ENCODE results near the gene HOXB1.
A peak's percentile ranks its signal among the peaks of the same experiment; 100 is the strongest.

Gene HOXB1

DNA sequence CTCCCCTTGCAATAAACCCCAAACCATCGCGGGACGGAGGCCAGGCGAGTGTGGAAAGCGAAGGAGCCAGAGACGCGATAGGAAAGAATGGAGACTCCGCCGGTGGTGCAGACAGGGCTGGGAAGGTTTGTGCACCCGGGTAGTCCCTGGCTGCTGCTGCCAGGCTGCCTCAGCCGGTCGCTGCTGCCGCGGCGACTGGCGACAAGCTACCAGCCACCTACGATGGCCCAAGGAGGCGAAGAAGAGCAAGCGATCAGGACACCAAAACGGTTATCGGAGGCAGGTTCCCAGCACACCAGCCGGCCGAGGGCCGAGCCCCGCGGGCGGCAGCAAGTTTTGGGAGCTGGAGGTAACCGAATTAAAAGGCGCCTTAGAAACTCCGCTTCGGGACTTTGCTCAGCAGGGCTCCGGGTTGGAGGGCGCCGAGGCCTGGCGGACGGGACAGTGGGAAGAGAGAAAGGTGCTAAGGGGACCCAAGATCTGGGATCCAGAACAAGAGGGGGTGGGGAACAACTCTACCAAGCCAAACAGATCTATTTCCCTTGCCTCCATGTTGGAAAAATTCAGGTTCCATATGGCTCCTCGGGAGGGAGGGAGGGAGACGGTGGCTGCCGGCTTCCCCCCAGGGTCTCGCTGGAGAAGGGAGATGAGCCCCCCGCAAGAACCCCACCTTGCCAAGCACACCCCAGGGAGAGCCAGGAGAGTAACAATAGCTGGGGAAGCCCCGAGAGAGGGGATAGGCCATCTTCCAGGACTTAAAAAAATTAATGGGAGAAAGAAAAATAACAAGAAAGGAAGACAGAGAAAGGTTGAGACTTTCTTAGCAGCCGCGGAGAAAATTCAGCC lies 23.8 kb upstream of the HOXB1 start:
- H3K27me3 ChIP-seq (ENCODE audit: control insufficient read depth in 5 of 5, insufficient read depth in 4 of 5, low read length in 5 of 5), result no peaks in the 10 kb centered on the region
- H3K4me1 ChIP-seq (ENCODE audit: control insufficient read depth in 5 of 5, insufficient read depth in 5 of 5, low read length in 5 of 5), result peaks cover 16 to 70% (median 59%) of the 10 kb centered on the region in 5 donors
- peaks cover 0 to 27% (median 20%) of the 10 kb centered on the region in 5 donors for H3K36me3 ChIP-seq (ENCODE audit: control insufficient read depth in 5 of 5, insufficient read depth in 5 of 5, low read length in 5 of 5)
- H3K4me3 ChIP-seq (ENCODE audit: low read depth in 1 of 5, low read length in 5 of 5), result peak overlapping the region; percentile 6 to 63 (median 48)
- no peaks in the 10 kb centered on the region for H3K9me3 ChIP-seq (ENCODE audit: control insufficient read depth in 5 of 5, low read length in 5 of 5)
- H3K27ac ChIP-seq (ENCODE audit: low read depth, low read length), result peak overlapping the region; percentile 79
- peak overlapping the region in 3 of 5 donors; percentile 30 to 65 (median 52) for H3K9ac ChIP-seq (ENCODE audit: low read length in 5 of 5)

DNA sequence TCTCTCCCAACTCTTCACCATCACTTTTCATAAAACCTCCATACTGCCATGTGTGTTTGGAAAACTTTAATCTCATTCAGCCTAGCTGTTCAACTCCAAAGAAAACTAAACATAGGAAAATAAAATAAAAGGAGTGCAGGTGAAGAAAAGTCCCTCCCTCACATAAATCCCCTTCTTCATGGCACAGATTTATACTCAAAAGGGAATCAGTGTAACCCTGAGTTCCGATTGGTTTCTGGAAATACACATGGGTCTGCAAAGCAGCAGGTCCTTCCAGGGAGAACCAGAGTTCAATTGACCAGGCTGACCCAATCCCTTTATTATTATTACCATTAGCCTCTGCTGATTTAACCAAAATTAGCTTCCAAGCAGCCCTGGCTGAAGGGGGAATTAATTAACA lies 23.0 kb upstream of the HOXB1 start:
- Histone ChIP-seq H3K4me3 (ENCODE audit: low read depth in 1 of 5, low read length in 5 of 5) (peak overlapping the region in 3 of 5 donors; percentile 6 to 48 (median 22)), H3K4me1 (ENCODE audit: control insufficient read depth in 5 of 5, insufficient read depth in 5 of 5, low read length in 5 of 5) (peaks cover 14 to 67% (median 54%) of the 10 kb centered on the region in 5 donors), H3K9me3 (ENCODE audit: control insufficient read depth in 5 of 5, low read length in 5 of 5) (no peaks in the 10 kb centered on the region), H3K36me3 (ENCODE audit: control insufficient read depth in 5 of 5, insufficient read depth in 5 of 5, low read length in 5 of 5) (peaks cover 0 to 29% (median 23%) of the 10 kb centered on the region in 5 donors), H3K9ac (ENCODE audit: low read length in 5 of 5) (peak overlapping the region in 1 of 5 donors; percentile 52), H3K27ac (ENCODE audit: low read depth, low read length) (peak overlapping the region; percentile 79), H3K27me3 (ENCODE audit: control insufficient read depth in 5 of 5, insufficient read depth in 4 of 5, low read length in 5 of 5) (no peaks in the 10 kb centered on the region)

DNA sequence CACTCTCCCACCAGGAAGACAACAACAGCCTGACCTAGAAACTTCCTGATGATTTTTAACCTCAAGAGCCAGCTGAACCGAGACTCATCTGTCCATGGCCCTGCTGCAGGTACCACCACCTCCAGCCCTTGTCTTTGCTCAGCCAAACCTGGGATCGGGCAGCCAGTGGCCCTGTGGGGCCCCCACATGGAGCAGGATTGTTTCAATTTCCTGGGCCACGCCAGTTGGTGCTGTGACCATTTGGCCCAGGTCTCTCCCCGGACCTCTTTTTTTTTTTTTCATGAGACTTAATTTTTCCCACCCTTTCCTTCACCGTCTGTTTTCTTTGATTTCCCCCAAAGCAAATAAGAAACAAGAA lies 22.4 kb upstream of the HOXB1 start:
- H3K4me3 ChIP-seq (ENCODE audit: low read depth in 1 of 5, low read length in 5 of 5), result peak overlapping the region in 2 of 5 donors; percentile 22 to 53
- peak overlapping the region; percentile 79 for H3K27ac ChIP-seq (ENCODE audit: low read depth, low read length)
- H3K27me3 ChIP-seq (ENCODE audit: control insufficient read depth in 5 of 5, insufficient read depth in 4 of 5, low read length in 5 of 5), result no peaks in the 10 kb centered on the region
- no peaks in the 10 kb centered on the region for H3K9me3 ChIP-seq (ENCODE audit: control insufficient read depth in 5 of 5, low read length in 5 of 5)
- peak overlapping the region in 2 of 5 donors; percentile 19 to 40 for H3K9ac ChIP-seq (ENCODE audit: low read length in 5 of 5)
- H3K36me3 ChIP-seq (ENCODE audit: control insufficient read depth in 5 of 5, insufficient read depth in 5 of 5, low read length in 5 of 5), result peaks cover 0 to 29% (median 23%) of the 10 kb centered on the region in 5 donors
- H3K4me1 ChIP-seq (ENCODE audit: control insufficient read depth in 5 of 5, insufficient read depth in 5 of 5, low read length in 5 of 5), result peaks cover 14 to 65% (median 55%) of the 10 kb centered on the region in 5 donors

DNA sequence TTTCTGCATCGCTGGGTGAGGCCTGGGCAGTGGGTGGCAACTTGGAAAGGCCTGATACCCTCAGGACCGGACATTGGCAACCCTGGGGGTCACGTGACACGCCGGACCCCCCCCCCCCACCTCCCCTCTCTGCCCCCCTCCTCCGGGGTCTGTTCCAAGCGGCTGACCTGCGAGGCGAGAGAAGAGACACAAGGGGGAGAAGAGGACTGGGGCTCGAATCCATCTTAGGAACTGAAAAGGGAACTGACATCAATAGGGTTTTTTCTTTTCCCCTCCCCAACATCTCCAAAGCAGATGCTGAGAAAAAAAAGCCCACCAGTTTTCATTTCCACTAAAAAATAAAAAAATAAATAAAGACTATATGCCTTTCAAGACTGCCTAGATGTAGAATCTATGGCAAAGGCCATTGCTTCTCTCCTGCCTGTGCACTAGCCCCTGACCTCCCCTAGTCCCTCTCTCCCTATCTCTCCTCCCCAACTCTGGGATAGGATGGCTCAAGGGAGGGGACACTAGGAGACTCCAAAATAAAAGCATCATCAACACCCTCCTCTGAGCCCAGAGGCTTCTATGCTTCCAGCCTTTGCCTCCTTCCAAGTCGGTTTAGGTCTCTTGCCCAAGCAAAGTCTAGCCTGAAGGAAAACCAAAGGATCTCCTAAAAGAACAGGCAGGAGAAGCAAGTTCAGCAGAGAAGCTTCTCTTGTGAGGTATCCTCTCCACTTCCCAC lies 21.8 kb upstream of the HOXB1 start:
- Histone ChIP-seq H3K27me3 (ENCODE audit: control insufficient read depth in 5 of 5, insufficient read depth in 4 of 5, low read length in 5 of 5) (no peaks in the 10 kb centered on the region), H3K9me3 (ENCODE audit: control insufficient read depth in 5 of 5, low read length in 5 of 5) (no peaks in the 10 kb centered on the region), H3K4me3 (ENCODE audit: low read depth in 1 of 5, low read length in 5 of 5) (peak overlapping the region in 2 of 5 donors; percentile 22 to 53), H3K27ac (ENCODE audit: low read depth, low read length) (peak overlapping the region; percentile 79), H3K9ac (ENCODE audit: low read length in 5 of 5) (peak overlapping the region in 3 of 5 donors; percentile 19 to 47 (median 40)), H3K4me1 (ENCODE audit: control insufficient read depth in 5 of 5, insufficient read depth in 5 of 5, low read length in 5 of 5) (peaks cover 15 to 67% (median 55%) of the 10 kb centered on the region in 5 donors), H3K36me3 (ENCODE audit: control insufficient read depth in 5 of 5, insufficient read depth in 5 of 5, low read length in 5 of 5) (peaks cover 0 to 29% (median 23%) of the 10 kb centered on the region in 5 donors)

DNA sequence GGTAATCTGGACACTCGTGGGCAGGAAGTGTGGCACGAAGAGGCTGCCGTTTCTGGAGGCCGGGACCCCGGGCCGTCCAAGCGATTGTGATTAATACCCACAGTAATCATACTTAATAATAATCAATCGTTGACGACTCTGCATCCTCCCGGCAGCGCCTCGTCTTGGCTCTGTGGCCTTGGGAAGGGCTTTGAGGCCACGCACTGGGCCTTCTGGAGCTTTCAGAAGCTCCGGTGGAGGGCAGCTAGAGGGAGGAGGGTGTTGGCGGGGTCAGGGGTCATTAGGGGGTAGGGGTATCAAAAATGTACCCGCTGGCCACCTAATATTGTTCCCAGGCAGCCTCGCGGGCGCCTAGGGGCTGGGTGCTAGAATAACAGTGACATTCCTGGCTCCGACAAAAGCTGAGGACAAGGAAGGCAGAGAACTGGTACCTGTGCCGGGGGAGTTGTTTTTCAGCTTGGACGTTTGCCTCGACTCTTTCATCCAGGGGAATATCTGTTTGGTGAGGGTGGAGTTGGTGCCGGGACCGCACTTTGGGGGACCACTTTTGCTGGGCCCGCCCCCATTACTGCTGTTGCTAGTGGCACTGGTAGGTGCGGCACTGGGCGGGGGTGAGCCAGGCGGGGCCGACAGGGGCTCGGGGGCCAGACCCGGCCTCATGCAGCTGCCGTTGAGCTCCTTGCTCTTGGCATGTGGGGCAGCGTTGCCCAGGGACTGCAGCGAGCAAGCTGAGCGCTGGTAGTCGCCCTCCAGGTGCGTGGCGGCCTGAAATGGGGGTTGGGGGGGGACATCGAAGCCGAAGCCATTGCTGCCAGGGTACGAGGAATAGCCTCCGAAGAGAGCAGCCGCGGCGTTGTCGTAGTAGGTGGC lies 21.0 kb upstream of the HOXB1 start:
- H3K4me3 ChIP-seq (ENCODE audit: low read depth in 1 of 5, low read length in 5 of 5), result no peak overlapping the region
- H3K27me3 ChIP-seq (ENCODE audit: control insufficient read depth in 5 of 5, insufficient read depth in 4 of 5, low read length in 5 of 5), result no peaks in the 10 kb centered on the region

DNA sequence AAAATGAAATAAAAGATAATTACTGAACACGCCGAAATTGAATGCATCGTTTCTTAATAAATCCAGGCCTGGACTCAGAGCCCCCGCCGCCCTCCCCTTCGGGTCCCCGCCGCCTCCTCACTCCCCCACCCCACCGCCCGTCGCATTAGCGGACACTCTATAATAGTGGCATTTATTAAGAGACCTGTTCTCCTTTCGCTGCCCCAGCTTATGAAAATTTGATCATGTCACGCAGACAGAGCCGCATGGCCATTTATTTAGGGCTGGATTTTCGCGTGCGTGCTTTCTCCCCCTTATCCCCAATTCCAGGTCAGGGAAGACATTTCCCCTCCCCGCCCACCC lies 20.4 kb upstream of the HOXB1 start:
- no peaks in the 10 kb centered on the region for H3K9me3 ChIP-seq (ENCODE audit: control insufficient read depth in 5 of 5, low read length in 5 of 5)
- no peak overlapping the region for H3K9ac ChIP-seq (ENCODE audit: low read length in 5 of 5)
- no peak overlapping the region for H3K27ac ChIP-seq (ENCODE audit: low read depth, low read length)
- peaks cover 0 to 29% (median 23%) of the 10 kb centered on the region in 5 donors for H3K36me3 ChIP-seq (ENCODE audit: control insufficient read depth in 5 of 5, insufficient read depth in 5 of 5, low read length in 5 of 5)
- H3K27me3 ChIP-seq (ENCODE audit: control insufficient read depth in 5 of 5, insufficient read depth in 4 of 5, low read length in 5 of 5), result no peaks in the 10 kb centered on the region
- H3K4me1 ChIP-seq (ENCODE audit: control insufficient read depth in 5 of 5, insufficient read depth in 5 of 5, low read length in 5 of 5), result peaks cover 13 to 66% (median 56%) of the 10 kb centered on the region in 5 donors
- no peak overlapping the region for H3K4me3 ChIP-seq (ENCODE audit: low read depth in 1 of 5, low read length in 5 of 5)

More for the DNA sequence above, 21.0 kb upstream of the HOXB1 start:
- Histone ChIP-seq H3K27ac (ENCODE audit: low read depth, low read length) (peak overlapping the region; percentile 67), H3K36me3 (ENCODE audit: control insufficient read depth in 5 of 5, insufficient read depth in 5 of 5, low read length in 5 of 5) (peaks cover 0 to 29% (median 23%) of the 10 kb centered on the region in 5 donors), H3K9me3 (ENCODE audit: control insufficient read depth in 5 of 5, low read length in 5 of 5) (no peaks in the 10 kb centered on the region), H3K9ac (ENCODE audit: low read length in 5 of 5) (no peak overlapping the region), H3K4me1 (ENCODE audit: control insufficient read depth in 5 of 5, insufficient read depth in 5 of 5, low read length in 5 of 5) (peaks cover 12 to 67% (median 54%) of the 10 kb centered on the region in 5 donors)

DNA sequence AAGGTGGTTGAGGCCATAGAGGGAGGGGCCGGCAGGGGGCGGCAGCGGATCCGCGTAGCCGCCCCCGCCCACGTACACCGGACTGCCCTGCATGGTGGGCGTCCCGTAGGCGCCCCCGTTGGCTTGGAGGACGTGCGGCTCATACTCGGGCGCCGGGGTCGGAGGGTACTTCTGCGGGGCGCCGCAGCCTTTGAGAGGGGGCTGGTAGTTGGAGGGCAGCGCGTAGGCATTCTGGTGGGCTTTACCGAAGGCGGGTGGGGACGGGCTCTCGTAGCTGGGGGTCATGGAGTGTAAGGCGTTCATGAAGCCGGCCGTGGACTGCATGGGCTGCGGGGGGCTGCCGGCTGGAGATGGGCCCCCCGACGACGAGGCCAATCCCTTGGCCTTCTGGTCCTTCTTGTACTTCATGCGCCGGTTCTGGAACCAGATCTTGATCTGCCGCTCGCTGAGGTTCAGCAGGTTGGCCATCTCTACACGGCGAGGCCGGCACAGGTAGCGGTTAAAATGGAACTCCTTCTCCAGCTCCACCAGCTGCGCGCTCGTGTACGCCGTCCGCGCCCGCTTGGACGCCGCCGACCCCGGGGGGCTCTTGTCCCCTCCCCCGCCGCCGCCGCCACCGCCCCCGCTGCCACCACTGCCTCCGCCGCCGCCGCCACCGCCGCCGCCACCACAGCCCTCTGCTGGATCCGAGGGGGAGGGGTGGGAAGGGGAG lies 19.8 kb upstream of the HOXB1 start:
- Histone ChIP-seq H3K9me3 (ENCODE audit: control insufficient read depth in 5 of 5, low read length in 5 of 5) (no peaks in the 10 kb centered on the region), H3K4me3 (ENCODE audit: low read depth in 1 of 5, low read length in 5 of 5) (no peak overlapping the region), H3K9ac (ENCODE audit: low read length in 5 of 5) (no peak overlapping the region), H3K36me3 (ENCODE audit: control insufficient read depth in 5 of 5, insufficient read depth in 5 of 5, low read length in 5 of 5) (peaks cover 0 to 29% (median 23%) of the 10 kb centered on the region in 5 donors), H3K4me1 (ENCODE audit: control insufficient read depth in 5 of 5, insufficient read depth in 5 of 5, low read length in 5 of 5) (peaks cover 13 to 66% (median 56%) of the 10 kb centered on the region in 5 donors), H3K27ac (ENCODE audit: low read depth, low read length) (no peak overlapping the region), H3K27me3 (ENCODE audit: control insufficient read depth in 5 of 5, insufficient read depth in 4 of 5, low read length in 5 of 5) (no peaks in the 10 kb centered on the region)

DNA sequence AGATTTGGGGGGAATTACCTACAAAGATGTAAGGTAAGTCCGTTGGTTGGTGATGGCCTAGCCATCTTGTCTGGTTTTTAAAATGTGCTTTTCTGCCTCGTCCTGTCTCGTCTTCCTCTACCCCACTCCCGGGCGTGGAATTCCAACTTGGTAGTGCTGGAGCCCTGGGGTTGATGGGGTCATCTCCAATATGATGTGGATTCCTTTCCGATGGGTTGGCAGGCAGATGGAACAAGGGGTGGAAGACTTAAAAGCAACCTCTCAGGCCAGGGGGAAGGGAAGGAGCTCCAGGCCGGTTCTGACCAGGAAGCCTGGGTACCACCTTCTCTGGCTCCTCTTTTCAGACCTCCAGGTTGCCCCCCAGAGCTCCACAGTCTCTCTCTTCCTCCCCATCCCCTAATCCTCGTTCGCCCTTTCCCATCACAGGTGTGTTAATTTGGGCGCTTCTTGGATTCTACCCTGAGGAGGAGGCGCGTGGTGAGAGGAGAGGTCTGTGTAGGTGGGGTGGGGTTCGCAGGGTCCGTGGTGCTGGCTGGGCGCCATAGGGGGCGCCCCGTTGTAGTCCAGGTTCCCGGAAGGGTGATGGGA lies 19.2 kb upstream of the HOXB1 start:
- no peaks in the 10 kb centered on the region for H3K27me3 ChIP-seq (ENCODE audit: control insufficient read depth in 5 of 5, insufficient read depth in 4 of 5, low read length in 5 of 5)
- peaks cover 16 to 72% (median 62%) of the 10 kb centered on the region in 5 donors for H3K4me1 ChIP-seq (ENCODE audit: control insufficient read depth in 5 of 5, insufficient read depth in 5 of 5, low read length in 5 of 5)
- H3K36me3 ChIP-seq (ENCODE audit: control insufficient read depth in 5 of 5, insufficient read depth in 5 of 5, low read length in 5 of 5), result peaks cover 0 to 29% (median 23%) of the 10 kb centered on the region in 5 donors
- no peak overlapping the region for H3K4me3 ChIP-seq (ENCODE audit: low read depth in 1 of 5, low read length in 5 of 5)
- no peaks in the 10 kb centered on the region for H3K9me3 ChIP-seq (ENCODE audit: control insufficient read depth in 5 of 5, low read length in 5 of 5)
- H3K27ac ChIP-seq (ENCODE audit: low read depth, low read length), result no peak overlapping the region
- H3K9ac ChIP-seq (ENCODE audit: low read length in 5 of 5), result no peak overlapping the region

DNA sequence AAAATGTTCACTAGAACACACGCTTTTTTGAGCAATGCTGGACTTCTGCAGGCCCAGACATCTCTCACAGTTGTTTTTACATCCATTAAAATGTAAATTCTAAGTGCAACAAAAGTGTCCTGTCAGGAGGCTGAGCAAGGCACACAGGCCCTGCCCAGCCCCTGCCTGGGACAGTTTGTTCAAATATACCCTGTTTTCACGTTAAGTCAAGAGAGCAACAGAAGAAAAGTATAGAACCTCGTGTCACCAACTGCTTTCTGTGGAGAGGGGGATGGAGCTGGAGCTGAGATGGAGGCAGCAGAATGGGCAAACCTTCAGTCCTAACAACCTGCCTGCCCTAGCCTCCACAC lies 18.4 kb upstream of the HOXB1 start:
- Histone ChIP-seq H3K4me1 (ENCODE audit: control insufficient read depth in 5 of 5, insufficient read depth in 5 of 5, low read length in 5 of 5) (peaks cover 16 to 67% (median 56%) of the 10 kb centered on the region in 5 donors), H3K9me3 (ENCODE audit: control insufficient read depth in 5 of 5, low read length in 5 of 5) (no peaks in the 10 kb centered on the region), H3K27ac (ENCODE audit: low read depth, low read length) (peak overlapping the region; percentile 95), H3K27me3 (ENCODE audit: control insufficient read depth in 5 of 5, insufficient read depth in 4 of 5, low read length in 5 of 5) (no peaks in the 10 kb centered on the region), H3K9ac (ENCODE audit: low read length in 5 of 5) (peak overlapping the region in 1 of 5 donors; percentile 38), H3K36me3 (ENCODE audit: control insufficient read depth in 5 of 5, insufficient read depth in 5 of 5, low read length in 5 of 5) (peaks cover 0 to 26% (median 21%) of the 10 kb centered on the region in 5 donors), H3K4me3 (ENCODE audit: low read depth in 1 of 5, low read length in 5 of 5) (no peak overlapping the region)

Data from subcutaneous abdominal adipose tissue (tissue), 5 donors.